ENCODE data around the gene SCARB1.

Gene SCARB1

GRCh38 chr12:124778411-124778810, 85.3 kb downstream of the SCARB1 start:
- TF ChIP-seq, protein P1, sequence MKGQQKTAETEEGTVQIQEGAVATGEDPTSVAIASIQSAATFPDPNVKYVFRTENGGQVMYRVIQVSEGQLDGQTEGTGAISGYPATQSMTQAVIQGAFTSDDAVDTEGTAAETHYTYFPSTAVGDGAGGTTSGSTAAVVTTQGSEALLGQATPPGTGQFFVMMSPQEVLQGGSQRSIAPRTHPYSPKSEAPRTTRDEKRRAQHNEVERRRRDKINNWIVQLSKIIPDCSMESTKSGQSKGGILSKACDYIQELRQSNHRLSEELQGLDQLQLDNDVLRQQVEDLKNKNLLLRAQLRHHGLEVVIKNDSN (IDR thresholded peaks at IDR 0.05), result no peak
- TF ChIP-seq RAD21 (IDR thresholded peaks at IDR 0.05; ENCODE audit: low read depth), result no peak
- no peak for TF ChIP-seq FOXM1 (IDR thresholded peaks at IDR 0.05; ENCODE audit: borderline replicate concordance, low read depth)
- TF ChIP-seq TCF12 (IDR thresholded peaks at IDR 0.05; ENCODE audit: low read depth), result no peak
- no peak for TF ChIP-seq TEAD4 (IDR thresholded peaks at IDR 0.05)
- no peak for TF ChIP-seq CEBPB (IDR thresholded peaks at IDR 0.05)
- TF ChIP-seq CREB1 (IDR thresholded peaks at IDR 0.05; ENCODE audit: low read depth), result no peak
- no peak for TF ChIP-seq EGR1 (IDR thresholded peaks at IDR 0.05)
- TF ChIP-seq TAF1 (IDR thresholded peaks at IDR 0.05; ENCODE audit: low read depth), result no peak
- TF ChIP-seq NFIC (IDR thresholded peaks at IDR 0.05), result no peak
- TF ChIP-seq YY1 (IDR thresholded peaks at IDR 0.05; ENCODE audit: low read depth), result no peak
- TF ChIP-seq ZBTB7A (IDR thresholded peaks at IDR 0.05; ENCODE audit: low read depth), result no peak
- TF ChIP-seq, protein P2, sequence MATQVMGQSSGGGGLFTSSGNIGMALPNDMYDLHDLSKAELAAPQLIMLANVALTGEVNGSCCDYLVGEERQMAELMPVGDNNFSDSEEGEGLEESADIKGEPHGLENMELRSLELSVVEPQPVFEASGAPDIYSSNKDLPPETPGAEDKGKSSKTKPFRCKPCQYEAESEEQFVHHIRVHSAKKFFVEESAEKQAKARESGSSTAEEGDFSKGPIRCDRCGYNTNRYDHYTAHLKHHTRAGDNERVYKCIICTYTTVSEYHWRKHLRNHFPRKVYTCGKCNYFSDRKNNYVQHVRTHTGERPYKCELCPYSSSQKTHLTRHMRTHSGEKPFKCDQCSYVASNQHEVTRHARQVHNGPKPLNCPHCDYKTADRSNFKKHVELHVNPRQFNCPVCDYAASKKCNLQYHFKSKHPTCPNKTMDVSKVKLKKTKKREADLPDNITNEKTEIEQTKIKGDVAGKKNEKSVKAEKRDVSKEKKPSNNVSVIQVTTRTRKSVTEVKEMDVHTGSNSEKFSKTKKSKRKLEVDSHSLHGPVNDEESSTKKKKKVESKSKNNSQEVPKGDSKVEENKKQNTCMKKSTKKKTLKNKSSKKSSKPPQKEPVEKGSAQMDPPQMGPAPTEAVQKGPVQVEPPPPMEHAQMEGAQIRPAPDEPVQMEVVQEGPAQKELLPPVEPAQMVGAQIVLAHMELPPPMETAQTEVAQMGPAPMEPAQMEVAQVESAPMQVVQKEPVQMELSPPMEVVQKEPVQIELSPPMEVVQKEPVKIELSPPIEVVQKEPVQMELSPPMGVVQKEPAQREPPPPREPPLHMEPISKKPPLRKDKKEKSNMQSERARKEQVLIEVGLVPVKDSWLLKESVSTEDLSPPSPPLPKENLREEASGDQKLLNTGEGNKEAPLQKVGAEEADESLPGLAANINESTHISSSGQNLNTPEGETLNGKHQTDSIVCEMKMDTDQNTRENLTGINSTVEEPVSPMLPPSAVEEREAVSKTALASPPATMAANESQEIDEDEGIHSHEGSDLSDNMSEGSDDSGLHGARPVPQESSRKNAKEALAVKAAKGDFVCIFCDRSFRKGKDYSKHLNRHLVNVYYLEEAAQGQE (IDR thresholded peaks at IDR 0.05; ENCODE audit: low read depth), result no peak
- no peak for TF ChIP-seq EP300 (IDR thresholded peaks at IDR 0.05; ENCODE audit: borderline replicate concordance)
- TF ChIP-seq, protein P3, sequence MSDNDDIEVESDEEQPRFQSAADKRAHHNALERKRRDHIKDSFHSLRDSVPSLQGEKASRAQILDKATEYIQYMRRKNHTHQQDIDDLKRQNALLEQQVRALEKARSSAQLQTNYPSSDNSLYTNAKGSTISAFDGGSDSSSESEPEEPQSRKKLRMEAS (IDR thresholded peaks at IDR 0.05), result no peak

DNA sequence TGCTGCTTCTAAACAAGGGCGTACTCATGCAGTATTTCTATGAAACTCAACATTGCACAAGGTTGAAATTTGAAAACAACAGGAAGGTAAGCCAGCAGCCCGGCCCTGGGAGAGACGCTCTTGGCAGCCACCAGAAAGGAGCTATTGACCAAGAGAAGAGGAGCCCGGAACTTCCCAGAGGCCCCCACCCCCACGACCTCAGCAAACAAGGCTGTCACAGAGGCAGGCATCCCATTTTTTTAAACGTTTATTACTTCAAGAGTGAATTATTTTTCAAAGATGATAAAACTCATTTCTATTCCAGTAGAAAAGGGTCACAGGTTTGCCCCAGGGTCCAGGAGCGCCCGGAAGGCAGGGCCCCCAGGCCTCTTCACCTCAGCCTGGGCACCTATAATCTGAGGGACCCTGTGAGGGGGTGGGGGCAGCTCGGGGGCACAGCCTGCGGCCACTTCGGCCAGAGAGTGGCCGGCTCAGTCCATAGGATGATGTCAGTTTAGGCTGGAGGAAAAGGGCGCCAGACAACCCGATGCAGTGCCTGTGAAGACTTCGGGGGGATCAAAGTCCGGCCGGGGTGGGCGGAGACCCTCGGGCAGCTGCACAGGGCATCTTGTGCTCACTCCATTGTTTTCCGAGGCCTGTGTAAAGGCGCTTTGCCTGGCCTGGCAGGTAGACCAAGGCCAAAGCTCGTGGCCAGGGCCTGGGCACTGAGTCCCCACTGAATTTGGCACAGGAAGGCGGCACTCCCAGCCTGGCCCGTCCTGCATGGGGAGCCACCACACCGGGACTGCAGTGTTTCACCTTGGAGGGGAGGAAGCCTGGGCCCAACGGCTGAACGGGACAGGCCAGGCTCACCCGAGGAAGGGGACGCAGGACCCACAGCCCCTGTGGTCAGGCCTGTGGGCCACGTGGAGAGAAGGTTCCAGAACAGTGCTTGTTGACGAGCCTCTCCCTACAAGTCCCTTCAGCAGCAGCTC, 86.0 kb downstream of the SCARB1 start:
- TF ChIP-seq, protein P2 (IDR thresholded peaks at IDR 0.05; ENCODE audit: low read depth), result no peak
- TF ChIP-seq FOXM1 (IDR thresholded peaks at IDR 0.05; ENCODE audit: borderline replicate concordance, low read depth) (no peak), CEBPB (IDR thresholded peaks at IDR 0.05) (no peak), CREB1 (IDR thresholded peaks at IDR 0.05; ENCODE audit: low read depth) (no peak), EP300 (IDR thresholded peaks at IDR 0.05; ENCODE audit: borderline replicate concordance) (no peak), TAF1 (IDR thresholded peaks at IDR 0.05; ENCODE audit: low read depth) (no peak), TCF12 (IDR thresholded peaks at IDR 0.05; ENCODE audit: low read depth) (no peak), ZBTB7A (IDR thresholded peaks at IDR 0.05; ENCODE audit: low read depth) (no peak)

GRCh38 chr12:124776125-124776513, 87.5 kb downstream of the SCARB1 start:
- TF ChIP-seq EP300 (IDR thresholded peaks at IDR 0.05; ENCODE audit: borderline replicate concordance), result no peak
- no peak for TF ChIP-seq TAF1 (IDR thresholded peaks at IDR 0.05; ENCODE audit: low read depth)
- no peak for TF ChIP-seq CREB1 (IDR thresholded peaks at IDR 0.05; ENCODE audit: low read depth)
- no peak for TF ChIP-seq CEBPB (IDR thresholded peaks at IDR 0.05)

DNA sequence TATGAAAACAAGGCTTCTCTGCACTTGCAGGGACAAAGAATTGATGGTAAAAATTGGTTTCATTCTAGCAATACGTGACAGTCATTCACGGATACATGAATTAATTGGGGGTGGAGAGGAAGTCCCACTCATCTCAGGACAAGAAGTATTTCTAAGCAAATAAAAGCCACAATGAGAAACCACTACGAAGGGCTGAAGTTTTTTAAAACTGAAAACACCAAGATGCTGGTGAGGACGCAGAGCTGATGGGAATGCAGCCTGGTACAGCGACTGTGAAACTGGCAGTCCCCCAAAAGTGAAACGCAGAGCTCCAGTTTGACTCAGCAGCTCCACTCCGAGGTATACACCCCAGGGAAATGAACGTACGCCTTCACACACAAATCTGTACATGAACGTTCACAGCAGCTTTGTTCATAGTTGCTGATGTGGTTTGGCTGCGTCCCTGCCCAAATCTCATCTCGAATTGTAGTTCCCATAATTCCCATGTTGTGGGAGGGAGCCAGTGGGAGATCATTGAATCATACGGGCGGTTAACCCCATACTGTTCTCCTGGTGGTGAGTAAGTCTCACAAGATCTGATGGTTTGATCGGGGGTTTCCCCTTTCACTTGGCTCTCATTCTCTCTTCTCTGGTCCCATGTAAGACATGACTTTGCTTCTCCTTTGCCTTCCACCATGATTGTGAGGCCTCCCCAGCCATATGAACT, 89.0 kb downstream of the SCARB1 start:
- no peak for TF ChIP-seq EP300 (IDR thresholded peaks at IDR 0.05; ENCODE audit: borderline replicate concordance)
- no peak for TF ChIP-seq FOXM1 (IDR thresholded peaks at IDR 0.05; ENCODE audit: borderline replicate concordance, low read depth)
- no peak for TF ChIP-seq RAD21 (IDR thresholded peaks at IDR 0.05; ENCODE audit: low read depth)
- no peak for TF ChIP-seq NFIC (IDR thresholded peaks at IDR 0.05)
- TF ChIP-seq EGR1 (IDR thresholded peaks at IDR 0.05), result no peak
- TF ChIP-seq, protein P2 (IDR thresholded peaks at IDR 0.05; ENCODE audit: low read depth), result no peak
- TF ChIP-seq, protein P3 (IDR thresholded peaks at IDR 0.05), result no peak
- TF ChIP-seq YY1 (IDR thresholded peaks at IDR 0.05; ENCODE audit: low read depth), result no peak

Data from Ishikawa (cell line).